CD4-positive, alpha-beta T cell (primary cell): ENCODE measurements around the gene MPPED1. TPM values are rescaled to one million over a fixed set of nuclear protein-coding genes. Genes with fewer than 3 reads are reported as not detected.

Experiments used
- ATAC-seq: fragments of 200-7000 bp; cut with Tn5 transposase; one replicate; pipeline ENCODE4 v1.10.0; 2022; ENCODE audit warnings: mild to moderate bottlenecking; ENCODE audit not compliant: poor library complexity
- CTCF ChIA-PET: fragments of 350-600 bp; sonication (Branson Sonifier 250); formaldehyde crosslinking; loops from one replicate; lab custom pipeline; 2021; ENCODE audit warnings: antibody characterized with exemption, inconsistent platforms; lab: Charles Lee
- POLR2A ChIA-PET: fragments of 350-600 bp; sonication (Branson Sonifier 250); formaldehyde crosslinking; loops from one replicate; lab custom pipeline; 2021; ENCODE audit warnings: antibody characterized with exemption, inconsistent platforms; lab: Charles Lee
- DNase-seq, 14 experiments: peaks; one replicate each; pipeline ENCODE4 v3.0.0-alpha.2; 2013 to 2020; ENCODE audit warnings: mixed read lengths in 2 of 14
- H3K27ac ChIP-seq, 2 donors: one replicate each; pipeline versions ENCODE4 v1.5.1 to v1.7.0; 2013; ENCODE audit warnings: low read length in 2 of 2, low read depth in 1 of 2, mild to moderate bottlenecking in 1 of 2
- H3K27me3 ChIP-seq, 2 experiments: 1 replicate in 1 of 2; 2 replicates in 1 of 2; pipeline versions ENCODE4 v1.6.1 to v1.7.0; 2013; ENCODE audit warnings: low read length in 2 of 2, control low read depth in 1 of 2, mild to moderate bottlenecking in 1 of 2, moderate library complexity in 1 of 2; ENCODE audit not compliant: insufficient read depth in 2 of 2, control insufficient read depth in 1 of 2
- H3K36me3 ChIP-seq: one replicate; pipeline ENCODE4 v1.6.1; 2013; ENCODE audit warnings: low read length, control low read depth; ENCODE audit not compliant: insufficient read depth
- H3K4me1 ChIP-seq: one replicate; pipeline ENCODE4 v1.6.1; 2013; ENCODE audit warnings: low read length, control low read depth; ENCODE audit not compliant: insufficient read depth
- H3K4me3 ChIP-seq: one replicate; pipeline ENCODE4 v1.5.1; 2013; ENCODE audit warnings: mild to moderate bottlenecking, low read length, moderate library complexity
- H3K9me3 ChIP-seq, 2 experiments: 1 replicate in 1 of 2; 2 replicates in 1 of 2; pipeline versions ENCODE4 v1.6.1 to v1.7.0; 2013; ENCODE audit warnings: low read length in 2 of 2, mild to moderate bottlenecking in 2 of 2, control low read depth in 1 of 2, moderate library complexity in 1 of 2; ENCODE audit not compliant: control insufficient read depth in 1 of 2, insufficient read depth in 1 of 2
- H3K27ac Mint-ChIP-seq: one replicate; pipeline ENCODE4 v1.8.0; 2020; ENCODE audit warnings: mixed read lengths
- H3K27me3 Mint-ChIP-seq: one replicate; pipeline ENCODE4 v1.8.0; 2021; ENCODE audit warnings: mixed read lengths
- H3K36me3 Mint-ChIP-seq: one replicate; pipeline ENCODE4 v1.8.0; 2021; ENCODE audit warnings: low read depth, mixed read lengths
- H3K4me1 Mint-ChIP-seq: one replicate; pipeline ENCODE4 v1.8.0; 2021; ENCODE audit warnings: low read depth, mixed read lengths
- H3K4me3 Mint-ChIP-seq: one replicate; pipeline ENCODE4 v1.8.0; 2020; ENCODE audit warnings: mild to moderate bottlenecking, mixed read lengths
- H3K9me3 Mint-ChIP-seq: one replicate; pipeline ENCODE4 v1.8.0; 2020; ENCODE audit warnings: mixed read lengths
- CTCF ChIP-seq: fragments of 200-600 bp; IDR thresholded peaks from one replicate; pipeline ENCODE4 v1.8.0; 2022; ENCODE audit warnings: antibody characterized with exemption, mild to moderate bottlenecking
- intact Hi-C, 2 experiments: fragments of 100-400 bp; cut with DNase I in 1 of 2; cut with micrococcal nuclease in 1 of 2; formaldehyde crosslinking; loops; one replicate each; pipeline versions ENCODE4 v1.15.1 to v1.9.0; 2023 to 2025; cut with DNase I, micrococcal nuclease
- total RNA-seq, 174 experiments: library from RNA in 2 of 174; stranded (reverse) in 2 of 174; gene quantifications; one replicate each; pipeline ENCODE4 v1.2.3 and lab custom pipeline; 2021 to 2026

MPPED1 gene
- total RNA-seq, 2 experiments from 2014 or later = not detected

- Histone ChIP-seq H3K4me1 (peaks cover 26% of the 10 kb centered on the region), H3K4me3 (no peak overlapping the region), H3K27ac (no peak overlapping the region), H3K9me3 (no peaks in the 10 kb centered on the region), H3K36me3 (no peaks in the 10 kb centered on the region), H3K27me3 (peaks cover 13 to 14% of the 10 kb centered on the region in 2 experiments)
- Mint-ChIP-seq H3K4me1 (peaks cover 4% of the 10 kb centered on the region), H3K27me3 (peaks cover 30% of the 10 kb centered on the region), H3K9me3 (no peaks in the 10 kb centered on the region), H3K4me3 (no peak overlapping the region), H3K36me3 (no peaks in the 10 kb centered on the region), H3K27ac (no peak overlapping the region)
- ChIA-PET CTCF (interaction anchor here (0.5 kb wide), 2 partner anchors 248 to 603 kb away, joined by 3 read pairs; no protein-coding TSS in a partner anchor), POLR2A (interaction anchor here (0.7 kb wide), 1 partner anchor 426 kb away, joined by 4 read pairs; no protein-coding TSS in a partner anchor)
- DNase-seq = peak; percentile 50 to 85 (median 63)
- peak; percentile 85 for TF ChIP-seq CTCF
- intact Hi-C loops = loop anchor here (1.0 to 5.0 kb wide), 4 partner anchors 114 to 1241 kb away; no protein-coding TSS in a partner anchor
- ATAC-seq = peak; percentile 92
Measured at GRCh38 chr22:43385770-43386641, 25.8 kb upstream of the MPPED1 start.

- Mint-ChIP-seq H3K27ac (no peak overlapping the region), H3K27me3 (peaks cover 30% of the 10 kb centered on the region), H3K36me3 (no peaks in the 10 kb centered on the region), H3K9me3 (no peaks in the 10 kb centered on the region), H3K4me3 (no peak overlapping the region), H3K4me1 (peaks cover 4% of the 10 kb centered on the region)
- intact Hi-C loops = loop anchor here (1.0 to 5.0 kb wide), 4 partner anchors 93 to 1239 kb away; no protein-coding TSS in a partner anchor
- Histone ChIP-seq H3K9me3 (no peaks in the 10 kb centered on the region), H3K27me3 (peaks cover 13 to 14% of the 10 kb centered on the region in 2 experiments), H3K4me1 (peaks cover 15% of the 10 kb centered on the region), H3K36me3 (no peaks in the 10 kb centered on the region), H3K27ac (no peak overlapping the region), H3K4me3 (no peak overlapping the region)
- no peak for DNase-seq
- ATAC-seq = no peak
- TF ChIP-seq CTCF = no peak
- ChIA-PET CTCF (no interaction called here), POLR2A (no interaction called here)
Measured at GRCh38 chr22:43387815-43388214, 24.0 kb upstream of the MPPED1 start.

- Mint-ChIP-seq H3K4me1 (peaks cover 4% of the 10 kb centered on the region), H3K9me3 (no peaks in the 10 kb centered on the region), H3K36me3 (no peaks in the 10 kb centered on the region), H3K27me3 (peaks cover 30% of the 10 kb centered on the region), H3K4me3 (no peak overlapping the region), H3K27ac (no peak overlapping the region)
- peak; percentile 49 to 82 (median 64) for DNase-seq
- Histone ChIP-seq H3K27me3 (peaks cover 13 to 14% of the 10 kb centered on the region in 2 experiments), H3K27ac (no peak overlapping the region), H3K4me3 (no peak overlapping the region), H3K36me3 (no peaks in the 10 kb centered on the region), H3K9me3 (no peaks in the 10 kb centered on the region), H3K4me1 (peaks cover 15% of the 10 kb centered on the region)
- ChIA-PET CTCF (no interaction called here), POLR2A (no interaction called here)
- intact Hi-C loops = loop anchor here (1.0 to 5.0 kb wide), 4 partner anchors 93 to 1239 kb away; no protein-coding TSS in a partner anchor
- ATAC-seq = peak; percentile 57
- peak; percentile 95 for TF ChIP-seq CTCF
Measured at GRCh38 chr22:43388420-43388851, 23.4 kb upstream of the MPPED1 start.
